H1 (cell line): ENCODE results near the gene CCDC107. TPM values are rescaled to one million over a fixed set of nuclear protein-coding genes. Genes with fewer than 3 reads are reported as not detected.
"Not testable (repeated sequence)": the region's sequence is repeated elsewhere in the genome, so short reads cannot be mapped to it uniquely, and the experiment has no call there.

Experiments used
- CTCF ChIA-PET: fragments of 300-600 bp; sonication (Branson Sonifier 250); formaldehyde crosslinking; loops from one replicate; lab custom pipeline; 2021; ENCODE audit not compliant: partially characterized antibody; lab: Charles Lee
- POLR2A ChIA-PET: fragments of 300-600 bp; sonication (Branson Sonifier 250); formaldehyde crosslinking; loops from one replicate; lab custom pipeline; 2021; ENCODE audit warnings: inconsistent platforms; ENCODE audit not compliant: partially characterized antibody; lab: Charles Lee
- DNase-seq, 2 experiments: peaks; one replicate each; pipeline versions ENCODE4 v3.0.0 to v3.0.0-alpha.2; 2010 to 2022; ENCODE audit warnings: low spot score in 2 of 2, low read depth in 1 of 2, mixed read lengths in 1 of 2
- FAIRE-seq: peaks from 2 replicates; lab custom pipeline; 2011; peaks lifted over from hg19 to GRCh38; lab: Jason Lieb, UNC
- H2AFZ ChIP-seq: 2 replicates; pipeline ENCODE4 v1.8.1; 2012; ENCODE audit warnings: low read length, inconsistent platforms
- H2AK5ac ChIP-seq: 2 replicates; pipeline ENCODE4 v1.6.1; 2013; ENCODE audit warnings: low read depth, low read length
- H2BK120ac ChIP-seq: replicated peaks from 2 replicates; pipeline ENCODE3; 2013; ENCODE audit warnings: low read depth, low read length, inconsistent platforms
- H2BK12ac ChIP-seq: 2 replicates; pipeline ENCODE4 v1.6.1; 2013; ENCODE audit warnings: low read depth, low read length
- H2BK15ac ChIP-seq: 2 replicates; pipeline ENCODE4 v1.6.1; 2013; ENCODE audit warnings: low read length
- H2BK20ac ChIP-seq: 2 replicates; pipeline ENCODE4 v1.6.1; 2013; ENCODE audit warnings: low read length
- H2BK5ac ChIP-seq: 2 replicates; pipeline ENCODE4 v1.6.1; 2013; ENCODE audit warnings: low read depth, low read length
- H3K14ac ChIP-seq: 2 replicates; pipeline ENCODE4 v1.6.1; 2013; ENCODE audit warnings: inconsistent platforms; ENCODE audit not compliant: insufficient read length
- H3K18ac ChIP-seq: 2 replicates; pipeline ENCODE4 v1.6.1; 2013; ENCODE audit warnings: low read length; ENCODE audit errors: extremely low read depth
- H3K23ac ChIP-seq: 2 replicates; pipeline ENCODE4 v1.6.1; 2013; ENCODE audit warnings: inconsistent platforms; ENCODE audit not compliant: insufficient read length
- H3K23me2 ChIP-seq: 2 replicates; pipeline ENCODE4 v1.6.1; 2013; ENCODE audit warnings: low read depth, low read length
- H3K27ac ChIP-seq: 2 replicates; pipeline ENCODE4 v1.6.1; 2011; ENCODE audit warnings: low read depth, low read length, inconsistent platforms
- H3K27me3 ChIP-seq, 4 experiments: replicated peaks in 1 of 4; 1 replicate in 1 of 4; 2 replicates in 3 of 4; pipeline versions ENCODE4 v1.6.1 to v1.8.1; 2011 to 2013; ENCODE audit warnings: low read length in 3 of 4, mild to moderate bottlenecking in 3 of 4, inconsistent platforms in 2 of 4, mixed read lengths in 2 of 4, moderate library complexity in 1 of 4; ENCODE audit not compliant: control insufficient read depth in 3 of 4, insufficient read depth in 3 of 4; ENCODE audit errors: extremely low read depth in 1 of 4
- H3K36me3 ChIP-seq, 4 experiments: 2 replicates each; pipeline versions ENCODE4 v1.6.1 to v1.8.1; 2011 to 2013; ENCODE audit warnings: mild to moderate bottlenecking in 4 of 4, low read length in 3 of 4, moderate library complexity in 2 of 4, control low read depth in 1 of 4, inconsistent platforms in 1 of 4; ENCODE audit not compliant: insufficient read depth in 4 of 4, control insufficient read depth in 2 of 4
- H3K4ac ChIP-seq: replicated peaks from 2 replicates; pipeline ENCODE3; 2013; ENCODE audit warnings: low read length, low read depth, mixed read lengths, inconsistent platforms; ENCODE audit not compliant: insufficient read length
- H3K4me1 ChIP-seq, 4 experiments: replicated peaks in 1 of 4; 1 replicate in 1 of 4; 2 replicates in 3 of 4; pipeline versions ENCODE4 v1.6.1 to v1.8.1; 2011 to 2013; ENCODE audit warnings: low read length in 3 of 4, inconsistent platforms in 2 of 4, mixed read lengths in 1 of 4; ENCODE audit not compliant: insufficient read depth in 4 of 4, control insufficient read depth in 3 of 4
- H3K4me2 ChIP-seq, 2 experiments: 2 replicates each; pipeline versions ENCODE4 v1.6.1 to v1.8.1; 2011 to 2013; ENCODE audit warnings: low read depth in 2 of 2, low read length in 2 of 2, control low read depth in 1 of 2, inconsistent platforms in 1 of 2, mild to moderate bottlenecking in 1 of 2; ENCODE audit not compliant: insufficient read depth in 1 of 2
- H3K4me3 ChIP-seq, 4 experiments: fragments of 200-600, 300-600 bp in 1 of 4; sonication (generic), shearing (Covaris generic), sonication (Bioruptor Twin) in 1 of 4; 2 replicates each; pipeline versions ENCODE4 v1.5.1 to v1.8.1; 2011 to 2016; ENCODE audit warnings: low read length in 4 of 4, low read depth in 3 of 4, control low read depth in 2 of 4, inconsistent platforms in 2 of 4, mild to moderate bottlenecking in 2 of 4, mixed read lengths in 1 of 4, moderate library complexity in 1 of 4; ENCODE audit not compliant: insufficient read depth in 2 of 4; ENCODE audit errors: extremely low read depth in 1 of 4
- H3K56ac ChIP-seq: replicated peaks from 2 replicates; pipeline ENCODE3; 2013; ENCODE audit warnings: low read depth, mild to moderate bottlenecking, mixed read lengths, low read length, inconsistent platforms; ENCODE audit not compliant: insufficient read length
- H3K79me1 ChIP-seq: 2 replicates; pipeline ENCODE4 v1.6.1; 2013; ENCODE audit warnings: low read depth, low read length, control low read depth
- H3K79me2 ChIP-seq, 2 experiments: 2 replicates each; pipeline versions ENCODE4 v1.6.1 to v1.8.1; 2012 to 2013; ENCODE audit warnings: low read length in 2 of 2, mild to moderate bottlenecking in 2 of 2, inconsistent platforms in 1 of 2; ENCODE audit not compliant: insufficient read depth in 2 of 2, control insufficient read depth in 1 of 2
- H3K9ac ChIP-seq, 4 experiments: replicated peaks in 1 of 4; 1 replicate in 1 of 4; 2 replicates in 3 of 4; pipeline versions ENCODE4 v1.6.1 to v1.8.1; 2011 to 2013; ENCODE audit warnings: low read depth in 3 of 4, low read length in 3 of 4, control low read depth in 2 of 4, mild to moderate bottlenecking in 2 of 4, moderate library complexity in 2 of 4, inconsistent platforms in 1 of 4; ENCODE audit errors: extremely low read depth in 1 of 4
- H3K9me3 ChIP-seq, 2 experiments: 2 replicates each; pipeline versions ENCODE4 v1.6.1 to v1.8.1; 2012 to 2013; ENCODE audit warnings: mild to moderate bottlenecking in 2 of 2, moderate library complexity in 2 of 2, control low read depth in 1 of 2, inconsistent platforms in 1 of 2, low read depth in 1 of 2, low read length in 1 of 2, mixed read lengths in 1 of 2; ENCODE audit not compliant: insufficient read depth in 2 of 2
- H4K20me1 ChIP-seq, 2 experiments: replicated peaks in 1 of 2; 2 replicates each; pipeline versions ENCODE3 to v1.8.1; 2011 to 2013; ENCODE audit warnings: inconsistent platforms in 2 of 2, low read length in 2 of 2, mild to moderate bottlenecking in 1 of 2; ENCODE audit not compliant: insufficient read depth in 2 of 2, control insufficient read depth in 1 of 2
- H4K5ac ChIP-seq: 2 replicates; pipeline ENCODE4 v1.6.1; 2013; ENCODE audit warnings: low read length, low read depth, mixed read lengths, inconsistent platforms; ENCODE audit not compliant: insufficient read length
- H4K8ac ChIP-seq: 2 replicates; pipeline ENCODE4 v1.8.0; 2013; ENCODE audit warnings: mild to moderate bottlenecking, moderate library complexity, low read length, inconsistent platforms; ENCODE audit not compliant: insufficient read depth; ENCODE audit errors: extremely low read depth
- H4K91ac ChIP-seq: replicated peaks from 2 replicates; pipeline ENCODE3; 2013; ENCODE audit warnings: low read length, mixed read lengths, inconsistent platforms; ENCODE audit not compliant: insufficient read length
- TAF1 ChIP-seq: IDR thresholded peaks from 2 replicates; pipeline ENCODE4 v1.6.1; 2011; ENCODE audit warnings: mild to moderate bottlenecking, low read depth, low read length
- YY1 ChIP-seq: IDR thresholded peaks from 2 replicates; pipeline ENCODE4 v1.6.1; 2011; ENCODE audit warnings: low read depth, mild to moderate bottlenecking, low read length
- WGBS, 2 experiments: shearing (Covaris generic) in 1 of 2; methylation state at CpG; one replicate each; pipeline versions ENCODE4 v1.1.6 to v1.1.7; 2013 to 2015; ENCODE audit warnings: low lambda C conversion rate in 2 of 2, mixed read lengths in 2 of 2, inconsistent platforms in 1 of 2, low coverage in 1 of 2, missing lambda C conversion rate in 1 of 2; ENCODE audit not compliant: insufficient replicate concordance in 2 of 2, insufficient coverage in 1 of 2, insufficient read length in 1 of 2; ENCODE audit errors: extremely low coverage in 1 of 2, missing lambda C conversion rate in 1 of 2; 5-methylcytosine and 5-hydroxymethylcytosine counted together
- polyA plus RNA-seq, 7 experiments: library from polyadenylated mRNA; depleted of rRNA in 3 of 7; stranded (reverse) in 5 of 7; unstranded in 2 of 7; fragments of >200 nt in 5 of 7; fragments of 200-250 nt in 2 of 7; gene quantifications; 1 replicate in 5 of 7; 2 replicates in 1 of 7; 4 replicates in 1 of 7; pipeline versions ENCODE4 v1.2.1 to v1.2.3, GENCODE V29; 2011 to 2013; ENCODE audit warnings: missing spikeins in 2 of 7, mixed read lengths in 2 of 7
- total RNA-seq: library from RNA; stranded (reverse); fragmentation: NEBNext Ultra II Directional; extraction: Animal tissue kit (Norgen Biotek cat#: 25700); gene quantifications from 2 replicates; pipeline ENCODE4 v1.2.1, GENCODE V29; 2021

CCDC107 gene
- total and polyA plus RNA-seq, 2 of the 8 experiments (the other 6 are each of a cell fraction or from before 2014, with no cell fraction given) = 8.2 to 9.0 TPM

- not testable (repeated sequence) for H3K79me1 ChIP-seq, H3K27me3 ChIP-seq, H4K8ac ChIP-seq, H3K9me3 ChIP-seq, H2BK12ac ChIP-seq, H3K14ac ChIP-seq
- H3K23me2 ChIP-seq = peaks cover 10% of the 10 kb centered on the region; the same call in 1 of the 2 replicates
- peak overlapping the region; percentile 72 to 82 for H3K4me2 ChIP-seq
- CTCF ChIA-PET = interaction anchor here (0.6 to 8.1 kb wide), 24 partner anchors 14 to 607 kb away, joined by 3 to 149 read pairs (median 4); partner anchors contain the start of genes ARHGEF39, CCDC107, RMRP and TPM2
- H2BK5ac ChIP-seq = peak overlapping the region; percentile 16; the same call in 1 of the 2 replicates
- TF ChIP-seq YY1 (peak; percentile 19; the same call in 1 of the 2 replicates), TAF1 (0 out of 2 replicates have a peak, but pooled peaks have one; percentile 8)
- TF ChIP-seq, all 59 proteins: peak for 2; not testable (repeated sequence) for 57
- not testable (repeated sequence) for DNase-seq, H2AK5ac ChIP-seq, H4K20me1 ChIP-seq, H2BK120ac ChIP-seq, H3K18ac ChIP-seq, H2AFZ ChIP-seq, H4K91ac ChIP-seq, H3K27ac ChIP-seq, H3K56ac ChIP-seq, FAIRE-seq, H2BK20ac ChIP-seq, H3K4ac ChIP-seq, H3K23ac ChIP-seq, H3K36me3 ChIP-seq, H3K9ac ChIP-seq, H2BK15ac ChIP-seq, H3K79me2 ChIP-seq, H4K5ac ChIP-seq
- WGBS, 2 experiments = 26% methylated on average over 10 of the region's 10 CpGs; no CpG with 5 or more reads in 1 of the 2 experiments
- POLR2A ChIA-PET = interaction anchor here (0.6 to 6.2 kb wide), 10 partner anchors 11 to 171 kb away, joined by 3 to 53 read pairs (median 7); partner anchors contain the start of genes CCDC107, CREB3, RMRP and TLN1
- H3K4me1 ChIP-seq = peaks cover 0 to 12% (median 6%) of the 10 kb centered on the region in 4 experiments; a peak in 4 of 7 replicates
- peak overlapping the region; percentile 56 to 79 (median 60) for H3K4me3 ChIP-seq
Observed at GRCh38 chr9:35645736-35646135, 12.4 kb upstream of the CCDC107 start.
